GM21526 (cell line): ENCODE measurements around the gene RFPL1.
"Not testable (repeated sequence)": the region's sequence is repeated elsewhere in the genome, so short reads cannot be mapped to it uniquely, and the experiment has no call there.

ENCODE experiments used
- ATAC-seq: cut with Tn5 transposase; IDR thresholded peaks from one replicate; pipeline ENCODE4 v1.9.1; 2021; ENCODE audit warnings: moderate library complexity; ENCODE audit not compliant: unreplicated experiment, low FRiP score

Gene RFPL1

DNA sequence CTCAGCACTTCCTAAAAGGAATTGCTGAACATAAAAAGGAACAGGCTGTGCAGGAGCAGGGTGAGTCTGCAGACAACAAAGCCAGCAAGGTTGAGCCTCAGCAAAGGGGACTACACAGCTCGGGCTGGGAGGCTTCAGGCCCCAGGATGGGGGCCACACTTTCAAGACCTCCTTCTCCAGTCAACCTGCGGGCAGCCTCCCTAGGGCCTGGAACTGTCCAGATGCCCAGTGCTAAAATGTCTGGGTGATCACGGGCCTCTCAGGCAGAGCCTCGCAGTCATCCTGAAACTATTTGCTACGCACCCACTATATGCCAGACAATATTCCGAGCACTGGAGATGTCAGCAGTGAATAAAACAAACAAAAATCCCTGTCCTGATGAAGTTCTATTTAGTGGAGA, 37.7 kb downstream of the RFPL1 start:
- no peak for ATAC-seq

DNA sequence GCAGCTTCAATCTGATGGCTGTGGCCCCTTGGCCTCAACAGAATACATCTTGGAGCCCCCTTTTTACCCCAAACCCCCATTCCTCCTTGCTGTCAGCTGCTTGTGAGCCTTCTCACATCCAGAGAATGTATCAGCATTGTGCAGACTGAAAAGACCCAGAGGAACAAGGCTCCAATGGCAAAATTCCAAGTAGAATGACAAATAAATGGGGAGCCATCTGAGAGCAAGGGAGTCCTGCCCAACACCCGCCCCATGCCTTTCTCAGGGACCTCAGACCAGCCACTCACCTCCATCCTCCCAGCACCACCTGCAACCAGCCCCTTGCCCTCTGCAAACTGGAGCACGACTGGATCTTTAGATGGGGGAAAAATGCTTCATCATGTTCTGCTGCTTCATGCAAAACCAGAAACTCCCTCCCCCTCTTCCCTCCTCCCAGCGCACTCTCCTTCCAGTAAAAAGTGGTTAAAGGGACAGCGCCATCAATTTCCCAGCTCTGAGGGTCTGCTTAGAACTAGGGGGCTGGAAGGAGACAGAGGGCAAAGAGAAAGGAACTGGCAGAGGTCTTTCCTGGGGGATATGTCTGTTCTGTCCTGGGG, 39.4 kb downstream of the RFPL1 start:
- no peak for ATAC-seq

GRCh38 chr22:29478326-29479276, 40.2 kb downstream of the RFPL1 start:
- no peak for ATAC-seq

DNA sequence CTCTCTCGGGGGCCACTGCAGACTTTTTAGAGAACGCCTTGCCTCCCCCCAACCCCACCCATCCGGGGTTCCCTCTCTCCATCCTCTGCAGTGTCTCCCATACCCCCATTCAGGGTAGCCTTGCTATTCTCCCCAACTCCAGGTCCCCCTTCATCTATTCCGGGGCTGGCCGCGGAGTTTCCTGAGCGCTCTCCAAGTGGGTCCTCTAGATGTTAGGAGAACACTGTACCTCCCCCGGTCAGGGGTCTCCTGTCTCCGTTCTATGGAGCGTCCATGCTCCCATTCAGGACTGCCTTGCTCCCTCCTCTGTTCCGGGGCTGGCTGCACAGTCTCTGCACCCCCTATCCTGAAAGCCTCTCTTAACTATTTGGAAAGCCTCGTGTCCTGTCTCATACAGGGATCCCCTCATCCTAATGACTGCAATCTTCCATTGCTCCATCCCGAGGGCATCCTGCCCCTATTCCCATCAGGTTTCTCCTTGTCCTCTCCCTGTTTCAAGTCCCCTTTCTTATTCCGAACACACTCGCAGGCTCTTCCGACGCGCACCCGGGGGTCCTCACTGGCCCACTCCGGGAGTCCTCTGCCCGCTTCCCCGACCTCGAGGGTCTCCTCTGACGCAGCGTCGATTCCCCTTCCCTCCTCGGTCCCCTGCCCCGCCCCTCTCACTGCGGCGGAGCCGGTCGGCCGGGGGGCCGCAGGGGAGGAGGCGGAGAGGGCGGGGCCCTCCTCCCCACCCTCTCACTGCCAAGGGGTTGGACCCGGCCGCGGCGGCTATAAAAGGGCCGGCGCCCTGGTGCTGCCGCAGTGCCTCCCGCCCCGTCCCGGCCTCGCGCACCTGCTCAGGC, 41.3 kb downstream of the RFPL1 start, which contains the start of gene NEFH:
TSS of gene NEFH (plus strand) at position 802 of the 845 bp plus-strand sequence. CDS start 45 bp downstream, outside the sequence.
- ATAC-seq, result no peak

DNA sequence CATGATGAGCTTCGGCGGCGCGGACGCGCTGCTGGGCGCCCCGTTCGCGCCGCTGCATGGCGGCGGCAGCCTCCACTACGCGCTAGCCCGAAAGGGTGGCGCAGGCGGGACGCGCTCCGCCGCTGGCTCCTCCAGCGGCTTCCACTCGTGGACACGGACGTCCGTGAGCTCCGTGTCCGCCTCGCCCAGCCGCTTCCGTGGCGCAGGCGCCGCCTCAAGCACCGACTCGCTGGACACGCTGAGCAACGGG, 41.8 kb downstream of the RFPL1 start:
- ATAC-seq, result no peak

DNA sequence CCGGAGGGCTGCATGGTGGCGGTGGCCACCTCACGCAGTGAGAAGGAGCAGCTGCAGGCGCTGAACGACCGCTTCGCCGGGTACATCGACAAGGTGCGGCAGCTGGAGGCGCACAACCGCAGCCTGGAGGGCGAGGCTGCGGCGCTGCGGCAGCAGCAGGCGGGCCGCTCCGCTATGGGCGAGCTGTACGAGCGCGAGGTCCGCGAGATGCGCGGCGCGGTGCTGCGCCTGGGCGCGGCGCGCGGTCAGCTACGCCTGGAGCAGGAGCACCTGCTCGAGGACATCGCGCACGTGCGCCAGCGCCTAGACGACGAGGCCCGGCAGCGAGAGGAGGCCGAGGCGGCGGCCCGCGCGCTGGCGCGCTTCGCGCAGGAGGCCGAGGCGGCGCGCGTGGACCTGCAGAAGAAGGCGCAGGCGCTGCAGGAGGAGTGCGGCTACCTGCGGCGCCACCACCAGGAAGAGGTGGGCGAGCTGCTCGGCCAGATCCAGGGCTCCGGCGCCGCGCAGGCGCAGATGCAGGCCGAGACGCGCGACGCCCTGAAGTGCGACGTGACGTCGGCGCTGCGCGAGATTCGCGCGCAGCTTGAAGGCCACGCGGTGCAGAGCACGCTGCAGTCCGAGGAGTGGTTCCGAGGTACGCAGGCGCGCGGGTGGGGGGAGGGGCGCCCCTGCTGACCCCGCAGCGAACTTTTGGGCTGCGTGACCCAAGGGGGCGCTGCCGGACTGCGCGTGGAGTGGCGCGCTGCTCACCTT, 42.3 kb downstream of the RFPL1 start:
- ATAC-seq, result no peak

DNA sequence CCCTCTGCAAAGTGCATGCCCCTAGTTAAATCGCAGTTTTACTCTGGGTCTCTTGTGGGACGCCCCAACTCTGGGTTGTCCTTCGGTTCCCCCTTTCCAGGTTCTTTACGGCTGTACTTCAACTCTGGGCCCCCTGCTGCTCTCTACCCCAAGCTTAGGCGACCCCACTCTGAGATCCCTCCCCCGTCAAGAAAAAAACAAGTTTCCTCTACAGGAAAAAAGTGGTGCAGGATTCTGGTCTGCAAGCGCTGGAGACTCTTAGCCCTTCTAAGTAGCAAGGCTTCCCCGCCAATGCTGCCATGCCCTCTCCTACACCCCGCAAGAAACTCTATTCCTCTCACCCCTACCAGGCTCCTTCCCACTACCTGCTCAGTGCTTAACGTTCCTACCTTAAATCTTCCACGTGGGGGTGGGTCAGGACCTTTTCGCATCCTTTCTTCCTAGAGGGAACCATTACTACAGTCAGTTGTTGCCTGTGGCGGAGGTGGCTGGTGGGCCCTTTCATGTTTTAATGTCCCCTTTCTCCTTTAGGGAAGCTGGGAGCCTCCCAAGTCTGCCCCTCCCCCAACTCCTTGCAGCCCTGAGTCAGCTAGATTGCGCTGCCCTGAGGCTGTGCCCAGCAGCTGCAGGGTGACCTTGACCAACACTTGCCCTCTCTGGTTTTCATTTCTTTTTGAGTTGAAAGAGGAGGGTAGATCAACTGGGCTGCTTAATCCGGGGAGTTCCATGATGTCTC, 43.0 kb downstream of the RFPL1 start:
- ATAC-seq, result no peak

DNA sequence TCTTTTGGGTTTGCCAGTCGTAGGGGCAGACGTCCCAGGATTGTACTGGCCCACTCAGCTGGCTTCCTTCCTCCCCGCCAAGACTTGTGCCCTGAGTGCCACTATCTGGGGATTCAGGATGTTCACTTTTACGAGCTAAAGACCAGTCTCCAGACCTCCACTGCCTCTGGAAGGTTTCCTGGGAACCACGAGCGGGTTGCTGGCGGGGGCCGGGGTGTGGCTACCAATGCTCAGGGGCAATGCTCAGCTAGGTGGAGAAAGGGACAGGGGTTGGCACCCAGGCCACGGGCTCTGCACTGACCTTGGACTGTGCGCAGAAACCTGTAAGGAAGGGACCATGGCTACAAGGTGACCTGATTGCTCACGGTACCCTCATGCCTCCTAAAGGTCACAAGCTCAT, 43.9 kb downstream of the RFPL1 start:
- ATAC-seq, result no peak

DNA sequence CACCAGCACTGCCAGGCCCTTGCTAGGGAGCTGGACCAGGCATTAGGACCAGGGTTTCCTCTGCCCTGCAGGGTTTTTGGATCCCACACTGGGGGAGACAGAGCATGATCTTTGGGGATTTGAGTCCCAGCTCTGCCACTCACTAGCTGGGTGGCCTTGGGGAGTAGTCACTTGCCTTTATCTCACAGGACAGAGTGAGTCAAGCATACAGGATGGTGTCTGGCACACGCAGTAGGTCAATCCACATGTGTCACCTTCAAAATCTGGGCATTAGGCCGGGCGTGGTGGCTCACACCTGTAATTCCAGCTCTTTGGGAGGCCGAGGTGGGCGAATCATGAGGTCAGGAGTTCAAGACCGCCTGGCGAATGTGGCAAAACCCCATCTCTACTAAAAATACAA, 44.3 kb downstream of the RFPL1 start:
- no peak for ATAC-seq

DNA sequence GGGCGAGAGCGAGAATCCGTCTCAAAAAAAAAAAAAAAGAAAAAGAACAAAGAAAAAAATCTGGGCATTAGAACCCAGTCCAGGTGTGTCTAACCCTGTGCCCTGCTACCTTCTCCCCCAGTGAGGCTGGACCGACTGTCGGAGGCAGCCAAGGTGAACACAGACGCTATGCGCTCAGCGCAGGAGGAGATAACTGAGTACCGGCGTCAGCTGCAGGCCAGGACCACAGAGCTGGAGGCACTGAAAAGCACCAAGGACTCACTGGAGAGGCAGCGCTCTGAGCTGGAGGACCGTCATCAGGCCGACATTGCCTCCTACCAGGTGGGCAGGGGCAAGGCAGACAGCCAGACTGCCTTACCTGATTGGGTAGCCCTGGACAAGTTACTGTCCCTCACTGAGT, 44.9 kb downstream of the RFPL1 start:
- no peak for ATAC-seq

DNA sequence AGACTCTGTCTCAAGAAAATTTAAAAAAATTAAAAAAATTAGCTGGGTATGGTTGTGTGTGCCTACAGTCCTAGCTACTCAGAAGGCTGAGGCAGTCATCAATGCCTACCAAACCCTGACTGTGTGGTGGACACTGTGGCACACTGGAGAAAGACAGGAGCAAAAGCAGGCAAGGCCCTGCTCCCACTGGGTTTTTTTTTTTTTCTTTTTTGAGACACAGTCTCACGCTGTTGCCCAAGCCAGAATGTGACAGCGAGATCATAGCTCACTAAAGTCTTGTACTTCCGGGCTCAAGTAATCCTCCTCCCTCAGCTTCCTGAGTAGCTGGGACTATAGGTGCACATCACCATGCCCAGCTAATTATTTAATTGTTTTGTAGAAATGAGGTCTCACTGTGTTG, 46.3 kb downstream of the RFPL1 start:
- no peak for ATAC-seq

- ATAC-seq, result no peak
These were observed 47.1 kb downstream of the RFPL1 start for GRCh38 chr22:29485448-29485847.

- ATAC-seq, result no peak
These were observed 49.1 kb downstream of the RFPL1 start for GRCh38 chr22:29487426-29487986.

DNA sequence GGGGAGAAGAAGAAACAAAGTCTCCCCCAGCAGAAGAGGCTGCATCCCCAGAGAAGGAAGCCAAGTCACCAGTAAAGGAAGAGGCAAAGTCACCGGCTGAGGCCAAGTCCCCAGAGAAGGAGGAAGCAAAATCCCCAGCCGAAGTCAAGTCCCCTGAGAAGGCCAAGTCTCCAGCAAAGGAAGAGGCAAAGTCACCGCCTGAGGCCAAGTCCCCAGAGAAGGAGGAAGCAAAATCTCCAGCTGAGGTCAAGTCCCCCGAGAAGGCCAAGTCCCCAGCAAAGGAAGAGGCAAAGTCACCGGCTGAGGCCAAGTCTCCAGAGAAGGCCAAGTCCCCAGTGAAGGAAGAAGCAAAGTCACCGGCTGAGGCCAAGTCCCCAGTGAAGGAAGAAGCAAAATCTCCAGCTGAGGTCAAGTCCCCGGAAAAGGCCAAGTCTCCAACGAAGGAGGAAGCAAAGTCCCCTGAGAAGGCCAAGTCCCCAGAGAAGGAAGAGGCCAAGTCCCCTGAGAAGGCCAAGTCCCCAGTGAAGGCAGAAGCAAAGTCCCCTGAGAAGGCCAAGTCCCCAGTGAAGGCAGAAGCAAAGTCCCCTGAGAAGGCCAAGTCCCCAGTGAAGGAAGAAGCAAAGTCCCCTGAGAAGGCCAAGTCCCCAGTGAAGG, 50.9 kb downstream of the RFPL1 start:
- ATAC-seq, result not testable (repeated sequence)

GRCh38 chr22:29491012-29491411, 52.6 kb downstream of the RFPL1 start:
- no peak for ATAC-seq
